Measurements from ENCODE around the gene SEMA4C.

Gene SEMA4C

DNA sequence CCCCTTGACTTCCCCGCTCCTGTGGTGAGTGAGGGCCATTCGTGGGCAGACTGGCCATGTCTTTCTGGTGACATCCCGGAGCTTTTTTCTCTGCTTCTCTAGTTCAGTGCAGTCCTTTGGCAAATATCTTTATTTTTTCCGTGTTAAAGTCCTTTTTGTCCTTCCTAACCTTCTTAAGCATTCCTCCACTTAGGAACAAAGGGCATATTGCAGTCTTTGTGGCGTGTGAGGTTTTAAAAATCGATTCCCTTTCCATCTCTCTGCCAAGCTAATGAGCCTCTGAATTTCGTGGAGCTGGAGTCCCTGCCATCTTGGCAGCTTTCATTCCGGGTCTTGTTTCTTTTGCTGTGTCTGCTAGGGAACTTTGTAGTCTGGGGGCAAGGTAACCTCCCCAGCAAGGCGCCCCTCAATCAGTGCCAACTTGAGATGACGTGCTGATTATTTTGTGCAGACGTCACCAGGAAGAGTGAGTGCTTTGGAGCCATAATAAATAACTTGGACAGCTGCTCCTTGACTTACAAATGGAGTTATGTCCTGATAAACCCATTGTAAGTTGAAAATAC lies 48.7 kb downstream of the SEMA4C start:
- DNase-seq (ENCODE audit: low read depth in 3 of 3): no peak

- DNase-seq (ENCODE audit: low read depth in 3 of 3): no peak
Measured at GRCh38 chr2:96819876-96820511, 49.9 kb downstream of the SEMA4C start.

DNA sequence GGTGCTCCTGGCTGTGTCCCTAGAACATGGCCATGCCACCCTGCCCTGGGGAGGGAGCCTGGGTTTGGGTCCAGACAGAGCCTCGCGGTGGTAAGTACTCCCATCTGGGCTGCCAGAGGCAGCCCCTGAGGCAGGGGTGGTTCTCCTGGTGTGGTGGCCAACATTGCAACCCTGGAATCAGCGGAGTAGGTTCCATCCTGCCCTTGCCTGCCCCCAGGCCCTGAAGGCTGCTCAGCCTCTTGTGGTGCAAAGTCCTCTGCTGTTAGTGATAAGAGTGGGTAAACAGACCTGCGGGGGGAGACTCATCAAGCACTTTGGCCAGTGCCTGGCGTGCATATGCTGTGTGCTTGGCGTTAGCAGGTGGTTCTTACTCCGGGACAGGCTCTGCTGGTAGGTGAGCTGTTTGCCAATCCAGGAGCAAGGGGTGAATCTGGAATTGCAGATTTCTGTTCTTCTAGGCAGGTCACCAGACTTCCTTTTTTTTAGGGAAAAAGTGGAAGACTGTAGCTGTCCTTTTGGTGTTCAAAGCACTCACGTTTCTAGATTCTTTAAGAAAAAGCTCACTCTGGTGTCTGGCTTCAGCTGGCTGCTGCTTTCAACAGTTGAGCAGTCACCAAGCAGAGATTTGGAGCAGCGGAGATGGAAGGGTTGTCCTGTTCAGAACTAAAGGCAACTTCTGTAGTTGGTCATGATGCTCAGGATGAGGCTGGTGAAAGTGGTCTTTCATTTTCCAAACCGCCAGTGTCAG lies 50.6 kb downstream of the SEMA4C start:
- DNase-seq (ENCODE audit: low read depth in 3 of 3): no peak

DNA sequence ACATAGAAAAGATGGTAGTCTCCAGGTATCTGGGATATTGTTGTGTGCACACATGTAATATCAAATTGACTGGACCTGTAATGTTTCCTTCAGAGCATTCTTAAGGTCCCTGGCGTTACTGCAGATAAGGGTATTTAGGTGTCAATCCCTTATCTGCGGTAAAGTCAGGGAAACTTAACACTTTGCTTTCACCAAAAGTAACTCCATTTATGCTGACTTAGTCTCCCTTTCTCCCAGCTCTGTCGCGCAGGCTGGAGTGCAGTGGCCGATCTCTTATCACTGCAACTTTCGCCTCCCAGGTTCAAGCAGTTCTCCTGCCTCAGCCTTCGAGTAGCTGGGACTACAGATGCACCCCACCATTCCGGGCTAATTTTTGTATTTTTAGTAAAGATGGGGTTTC lies 52.0 kb downstream of the SEMA4C start:
- DNase-seq (ENCODE audit: low read depth in 3 of 3): no peak

DNA sequence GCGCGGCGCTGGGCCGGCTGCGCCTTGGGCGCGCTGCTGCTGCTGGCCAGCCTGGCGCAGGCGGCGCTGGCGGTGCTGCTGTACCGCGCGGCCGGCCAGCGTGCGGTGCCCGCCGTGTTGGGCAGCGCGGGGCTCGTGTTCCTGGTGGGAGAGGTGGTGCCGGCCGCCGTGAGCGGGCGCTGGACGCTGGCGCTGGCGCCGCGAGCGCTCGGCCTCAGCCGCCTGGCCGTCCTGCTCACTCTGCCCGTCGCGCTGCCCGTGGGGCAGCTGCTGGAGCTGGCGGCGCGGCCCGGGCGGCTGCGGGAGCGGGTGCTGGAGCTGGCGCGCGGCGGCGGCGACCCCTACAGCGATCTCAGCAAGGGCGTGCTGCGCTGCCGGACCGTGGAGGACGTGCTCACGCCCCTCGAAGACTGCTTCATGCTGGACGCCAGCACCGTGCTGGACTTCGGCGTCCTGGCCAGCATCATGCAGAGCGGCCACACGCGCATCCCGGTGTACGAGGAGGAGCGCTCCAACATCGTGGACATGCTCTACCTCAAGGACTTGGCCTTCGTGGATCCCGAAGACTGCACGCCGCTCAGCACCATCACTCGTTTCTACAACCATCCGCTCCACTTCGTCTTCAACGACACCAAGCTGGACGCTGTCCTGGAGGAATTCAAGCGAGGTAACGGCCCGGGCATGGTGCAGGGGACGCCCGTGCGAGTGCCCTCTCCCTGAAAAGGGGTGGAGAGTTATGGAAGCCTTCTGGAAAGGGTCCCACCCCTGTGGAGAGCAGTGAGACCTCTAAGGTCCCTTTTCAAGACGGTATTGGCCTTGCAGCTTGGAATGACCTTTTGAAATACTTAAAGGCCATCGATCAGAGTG lies 52.8 kb downstream of the SEMA4C start:
- no peak for DNase-seq (ENCODE audit: low read depth in 3 of 3)

DNA sequence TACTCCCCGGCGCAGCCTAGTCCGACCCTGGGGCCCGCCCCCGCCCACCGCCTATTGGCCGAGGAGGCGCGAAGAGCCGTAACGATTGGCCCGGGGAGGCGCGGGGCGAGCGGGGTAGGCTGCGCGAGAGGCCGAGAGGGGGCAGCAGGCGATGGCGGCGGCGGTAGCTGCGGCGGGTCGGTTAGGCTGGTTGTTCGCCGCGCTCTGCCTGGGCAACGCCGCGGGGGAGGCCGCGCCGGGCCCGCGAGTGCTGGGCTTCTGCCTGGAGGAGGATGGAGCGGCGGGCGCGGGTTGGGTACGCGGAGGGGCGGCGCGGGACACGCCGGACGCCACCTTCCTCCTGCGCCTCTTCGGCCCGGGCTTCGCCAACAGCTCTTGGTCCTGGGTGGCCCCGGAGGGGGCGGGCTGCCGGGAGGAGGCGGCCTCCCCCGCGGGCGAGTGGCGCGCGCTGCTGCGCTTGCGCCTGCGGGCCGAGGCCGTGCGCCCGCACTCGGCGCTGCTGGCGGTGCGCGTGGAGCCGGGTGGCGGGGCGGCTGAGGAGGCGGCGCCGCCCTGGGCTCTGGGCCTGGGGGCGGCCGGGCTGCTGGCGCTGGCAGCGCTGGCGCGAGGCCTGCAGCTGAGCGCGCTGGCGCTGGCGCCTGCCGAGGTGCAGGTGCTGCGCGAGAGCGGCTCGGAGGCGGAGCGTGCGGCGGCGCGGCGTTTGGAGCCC lies 53.6 kb downstream of the SEMA4C start, which contains the start of gene CNNM3:
Gene CNNM3 (plus strand): TSS at position 142 of the 709 bp plus-strand sequence. CDS start 10 bp downstream, at position 152.
- peak; percentile 92 to 94 (median 93) for DNase-seq (ENCODE audit: low read depth in 3 of 3)

DNA sequence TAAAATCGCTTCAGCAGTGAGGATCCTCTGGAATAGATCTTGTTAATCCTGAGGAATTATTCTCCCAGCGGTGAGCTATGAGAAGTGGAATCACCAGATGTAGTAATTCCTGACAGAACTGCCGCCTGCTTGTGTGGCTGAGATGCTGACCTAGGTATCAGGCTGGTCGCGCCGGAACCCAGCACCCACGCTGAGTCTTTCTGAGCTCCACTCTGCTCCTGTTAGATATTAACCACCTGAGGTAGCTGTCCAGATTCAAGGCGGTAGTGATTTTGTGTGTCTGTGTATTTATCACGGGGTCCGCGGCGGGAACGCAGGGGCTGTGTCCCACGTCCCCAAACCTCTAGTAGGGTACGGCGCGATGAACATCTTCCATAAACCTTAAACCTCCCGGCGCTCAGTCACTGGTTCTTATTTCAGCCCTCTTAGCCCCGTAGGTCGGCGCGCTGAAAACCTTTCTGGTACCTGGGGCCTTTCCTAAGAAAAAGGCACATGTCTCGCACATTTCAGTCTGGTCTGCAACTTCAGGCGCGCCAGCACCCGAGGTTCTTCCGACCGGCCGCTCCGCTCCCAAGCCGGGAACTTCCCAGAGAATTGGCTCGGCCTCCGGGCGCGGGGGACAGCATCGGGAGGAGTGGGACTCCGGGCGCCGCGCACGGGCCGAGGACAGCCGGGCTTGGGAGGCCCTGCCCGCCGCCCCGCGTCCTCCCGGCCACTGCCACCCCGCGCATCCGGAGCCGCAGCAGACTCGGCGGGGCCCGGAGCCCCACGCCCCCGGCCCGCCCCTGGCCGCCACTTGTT lies 54.4 kb downstream of the SEMA4C start:
- no peak for DNase-seq (ENCODE audit: low read depth in 3 of 3)

DNA sequence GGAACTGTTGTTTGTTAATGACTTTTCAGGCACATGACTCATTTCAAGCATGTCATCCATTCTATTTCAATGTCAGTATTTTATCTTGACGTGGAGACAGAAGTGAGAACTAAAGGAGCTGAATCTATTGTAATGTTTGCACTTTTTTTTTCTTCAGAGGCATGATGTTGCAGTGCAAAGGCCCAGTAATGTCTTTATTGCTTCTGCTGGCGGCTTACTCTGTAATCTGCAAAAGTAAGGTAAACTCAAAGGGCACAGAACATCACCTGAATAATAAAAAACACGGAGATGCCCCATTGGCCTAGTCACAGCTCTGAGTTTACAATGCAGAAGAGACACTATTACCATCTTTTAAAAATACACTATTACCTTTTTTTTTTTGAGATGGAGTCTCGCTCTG lies 56.2 kb downstream of the SEMA4C start:
- no peak for DNase-seq (ENCODE audit: low read depth in 3 of 3)

DNA sequence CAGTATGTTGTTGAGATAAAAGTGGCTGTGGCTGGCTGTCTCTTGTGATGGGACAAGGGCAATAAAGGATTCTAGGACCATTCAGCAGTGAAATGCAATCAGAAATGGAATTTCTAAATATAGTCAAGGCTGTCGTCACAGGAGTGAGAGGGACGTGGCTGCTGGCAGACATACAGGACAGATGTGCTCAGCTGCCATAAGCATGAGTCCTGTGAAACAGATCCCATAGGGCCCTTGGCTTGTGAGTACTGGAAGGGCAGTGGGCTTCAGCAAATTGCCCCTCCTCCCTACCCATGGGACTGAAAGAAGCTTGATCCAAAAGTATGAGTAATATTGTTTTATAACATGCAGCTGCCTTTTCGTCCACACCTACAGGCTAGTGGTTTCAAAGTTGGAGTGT lies 58.0 kb downstream of the SEMA4C start:
- no peak for DNase-seq (ENCODE audit: low read depth in 3 of 3)

DNA sequence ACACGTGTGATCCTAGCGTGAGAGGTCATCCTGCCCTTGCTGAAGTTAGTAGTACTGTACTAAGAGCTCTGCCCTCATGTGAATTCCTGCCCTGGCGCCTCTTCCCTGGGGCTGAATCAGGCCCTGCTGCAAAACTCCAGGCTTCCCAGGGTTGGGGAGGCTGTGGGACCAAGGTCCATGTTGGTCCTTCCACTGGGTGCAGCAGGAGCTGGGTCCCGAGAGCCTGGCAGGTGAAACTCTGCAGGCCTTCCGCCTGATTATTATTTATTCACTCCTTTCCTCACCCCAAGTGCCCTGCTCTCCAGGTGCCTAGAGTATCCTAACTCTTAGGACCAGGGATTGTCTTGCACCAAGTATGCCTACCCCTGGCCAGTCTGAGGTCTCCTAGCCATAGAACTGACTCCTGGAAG lies 59.1 kb downstream of the SEMA4C start:
- no peak for DNase-seq (ENCODE audit: low read depth in 3 of 3)

DNA sequence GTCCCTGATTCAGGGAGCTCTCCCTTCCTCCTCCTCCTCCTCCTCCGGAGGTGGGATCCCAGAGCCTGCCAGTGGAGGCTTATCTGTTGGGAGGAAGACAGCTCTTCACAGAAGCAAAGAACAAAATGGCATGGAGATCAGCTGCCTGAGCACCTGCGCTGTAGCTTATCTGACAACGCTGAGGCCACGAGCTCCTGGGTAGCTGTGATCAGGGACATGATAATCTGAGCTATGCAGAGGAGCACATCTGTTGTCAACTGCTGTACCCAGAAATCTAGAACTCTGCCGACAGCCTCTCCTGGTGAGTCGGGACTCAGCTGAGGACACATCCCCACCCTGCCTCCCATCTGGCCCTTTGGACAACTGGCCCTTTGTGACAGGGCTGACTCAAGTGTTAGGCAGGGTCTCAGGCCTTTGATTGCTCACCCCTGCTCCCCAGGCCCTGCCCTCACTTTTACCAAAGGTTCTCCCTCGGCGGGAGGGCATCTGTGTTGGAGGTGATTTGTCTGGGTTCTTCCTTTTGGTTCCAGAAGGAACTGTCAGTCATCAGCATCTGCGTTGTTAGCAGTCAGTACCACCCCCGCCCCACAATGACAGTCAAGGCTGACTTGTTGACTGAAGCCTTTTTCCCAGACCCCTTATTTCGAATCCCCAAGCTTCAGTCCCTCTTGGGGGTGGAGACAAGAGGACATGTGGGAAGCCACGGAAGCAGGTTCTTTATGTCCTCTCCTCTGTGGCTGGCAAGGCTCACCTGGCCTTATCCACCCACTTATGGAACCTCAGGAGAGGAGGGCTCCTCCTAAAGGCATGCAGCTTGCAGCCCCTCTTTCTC lies 59.7 kb downstream of the SEMA4C start:
- DNase-seq (ENCODE audit: low read depth in 3 of 3): no peak

Data from stimulated activated CD4-positive, alpha-beta T cell treated with anti-CD3 and anti-CD28 coated beads, TNF-alpha, amount 100 ng/mL, for 4 hours (primary cell).